ENCODE results near the gene ABHD17C. TPM values are rescaled to one million over a fixed set of nuclear protein-coding genes. Genes with fewer than 3 reads are reported as not detected.

The ABHD17C gene
- polyA plus RNA-seq, 2 of the 4 experiments (the other 2 are of a cell fraction), result 14.0 to 23.7 TPM

GRCh38 chr15:80764535-80764934 is 69.4 kb downstream of the ABHD17C start (continued):
- TF ChIP-seq MAX (IDR thresholded peaks at IDR 0.05) (no peak), HOXB13 (CRISPR knock-in tag; IDR thresholded peaks at IDR 0.05; ENCODE audit: low read depth) (no peak), NR3C1 (IDR thresholded peaks at IDR 0.05) (no peak), ZNF302 (CRISPR knock-in tag; IDR thresholded peaks at IDR 0.05) (no peak)

GRCh38 chr15:80766275-80766674 is 71.2 kb downstream of the ABHD17C start:
- ATAC-seq (no peak), DNase-seq (ENCODE audit: low read depth in 1 of 2, low spot score in 1 of 2) (no peak), FAIRE-seq (no peak)
- Histone ChIP-seq H3K9me3 (no peaks in the 10 kb centered on the region), H3K4me2 (no peak overlapping the region), H3K4me1 (0 out of 3 replicates have a peak, but pooled peaks cover 4% of the 10 kb centered on the region), H3K4me3 (no peak overlapping the region), H3K27ac (peak overlapping the region in 1 of 2 experiments; percentile 31; a peak in 1 of 6 replicates)
- WGBS (ENCODE audit: missing lambda C conversion rate), result 98% methylated on average over 3 of the region's 3 CpGs
- TF ChIP-seq MAFK (IDR thresholded peaks at IDR 0.05; ENCODE audit: partially characterized antibody) (peak; percentile 66), NFE2L2 (conservative IDR thresholded peaks at IDR 0.05; ENCODE audit: low read length) (peak; percentile 78), FOSL2 (IDR thresholded peaks at IDR 0.05) (no peak), FOSL2 (CRISPR knock-in tag; IDR thresholded peaks at IDR 0.05) (no peak), USF2 (IDR thresholded peaks at IDR 0.05) (no peak), CTCF (IDR thresholded peaks at IDR 0.05) (no peak)
- ChIA-PET POLR2A (no interaction called here), CTCF (interaction anchor here (0.7 to 7.2 kb wide), 3 partner anchors 12 to 198 kb away, joined by 3 to 96 read pairs (median 17); partner anchors contain the start of gene CEMIP)

- H3K4me1 ChIP-seq, result 0 out of 3 replicates have a peak, but pooled peaks cover 4% of the 10 kb centered on the region
- H3K4me2 ChIP-seq, result no peak overlapping the region
- WGBS (ENCODE audit: missing lambda C conversion rate), result 82% methylated on average over 1 of the region's 1 CpG
- H3K4me3 ChIP-seq, result no peak overlapping the region
- ChIA-PET CTCF (interaction anchor here (0.6 to 7.2 kb wide), 7 partner anchors 8 to 1290 kb away, joined by 3 to 96 read pairs (median 4); partner anchors contain the start of gene CEMIP), POLR2A (no interaction called here)
- TF ChIP-seq MYC (IDR thresholded peaks at IDR 0.05; ENCODE audit: borderline replicate concordance, low read length), result no peak
- TF ChIP-seq RNF2 (IDR thresholded peaks at IDR 0.05; ENCODE audit: borderline replicate concordance, low read depth), result no peak
- TF ChIP-seq FOSB (CRISPR knock-in tag; IDR thresholded peaks at IDR 0.05), result no peak
- TF ChIP-seq TFCP2L1 (CRISPR knock-in tag; IDR thresholded peaks at IDR 0.05), result no peak
- TF ChIP-seq PHF8 (IDR thresholded peaks at IDR 0.05; ENCODE audit: borderline replicate concordance, low read depth), result no peak
- TF ChIP-seq MAFK (IDR thresholded peaks at IDR 0.05; ENCODE audit: partially characterized antibody), result no peak
- TF ChIP-seq HEYL (CRISPR knock-in tag; IDR thresholded peaks at IDR 0.05), result no peak
- TF ChIP-seq HOXB13 (CRISPR knock-in tag; IDR thresholded peaks at IDR 0.05; ENCODE audit: low read depth), result no peak
- TF ChIP-seq KDM5A (IDR thresholded peaks at IDR 0.05), result no peak
- TF ChIP-seq JUNB (IDR thresholded peaks at IDR 0.05), result no peak
- no peak for TF ChIP-seq HOXB5 (CRISPR knock-in tag; IDR thresholded peaks at IDR 0.05)
- no peak for TF ChIP-seq TP53 (CRISPR knock-in tag; IDR thresholded peaks at IDR 0.05)
- TF ChIP-seq HMGXB4 (CRISPR knock-in tag; IDR thresholded peaks at IDR 0.05; ENCODE audit: borderline replicate concordance), result no peak
- TF ChIP-seq HOXA7 (CRISPR knock-in tag; IDR thresholded peaks at IDR 0.05), result no peak
- peak; percentile 97 for FAIRE-seq
- H3K9me3 ChIP-seq, result no peaks in the 10 kb centered on the region
- no peak for DNase-seq (ENCODE audit: low read depth in 1 of 2, low spot score in 1 of 2)
- no peak overlapping the region for H3K27ac ChIP-seq
- no peak for ATAC-seq
Measured at GRCh38 chr15:80768158-80768557, 73.0 kb downstream of the ABHD17C start.

Measured in A549 (cell line).